Measurements from ENCODE around the gene AGO4. TPM values are rescaled to one million over a fixed set of nuclear protein-coding genes. Genes with fewer than 3 reads are reported as not detected.
A peak's percentile ranks its signal among the peaks of the same experiment; 100 is the strongest.
"Not testable (repeated sequence)": the region's sequence is repeated elsewhere in the genome, so short reads cannot be mapped to it uniquely, and the experiment has no call there.

Gene AGO4
- total and polyA plus RNA-seq, 8 donors: 3.2 to 10.7 (median 6.9) TPM

GRCh38 chr1:35783055-35783583 lies 24.7 kb upstream of the AGO4 start:
- H3K27ac ChIP-seq: no peak overlapping the region
- intact Hi-C loops (cut with DNase I): no loop called here
- ATAC-seq (no peak), DNase-seq (no peak), FAIRE-seq (no peak)
- WGBS, 2 donors: 89 to 94% methylated on average over 2 of the region's 2 CpGs
- no peaks in the 10 kb centered on the region for H3K27me3 ChIP-seq
- H3K9me3 ChIP-seq: no peaks in the 10 kb centered on the region
- H3K4me3 ChIP-seq: no peak overlapping the region
- H3K4me1 ChIP-seq: no peaks in the 10 kb centered on the region
- TF ChIP-seq CTCF (IDR thresholded peaks at IDR 0.05): no peak
- no peaks in the 10 kb centered on the region for H3K36me3 ChIP-seq

- H3K36me3 ChIP-seq; FAIRE-seq; H3K27ac ChIP-seq; H3K9me3 ChIP-seq; intact Hi-C loops (cut with DNase I); H3K4me3 ChIP-seq; H3K4me1 ChIP-seq; ATAC-seq; H3K27me3 ChIP-seq; DNase-seq: not testable (repeated sequence)
- WGBS, 2 donors: 84 to 88% methylated on average over 8 of the region's 8 CpGs
Observed at GRCh38 chr1:35784364-35784763, 23.5 kb upstream of the AGO4 start.

GRCh38 chr1:35788139-35788538 lies 19.7 kb upstream of the AGO4 start:
- no peak for TF ChIP-seq CTCF (IDR thresholded peaks at IDR 0.05)

GRCh38 chr1:35790670-35791069 lies 17.1 kb upstream of the AGO4 start:
- no peaks in the 10 kb centered on the region for H3K27me3 ChIP-seq
- TF ChIP-seq CTCF (IDR thresholded peaks at IDR 0.05): no peak
- DNase-seq (no peak), FAIRE-seq (peak; percentile 23), ATAC-seq (no peak)
- H3K4me3 ChIP-seq: no peak overlapping the region
- H3K4me1 ChIP-seq: no peaks in the 10 kb centered on the region
- intact Hi-C loops (cut with DNase I): no loop called here
- H3K36me3 ChIP-seq: no peaks in the 10 kb centered on the region
- no peaks in the 10 kb centered on the region for H3K9me3 ChIP-seq
- no peak overlapping the region for H3K27ac ChIP-seq
- 77 to 83% methylated on average over 2 of the region's 2 CpGs for WGBS, 2 donors

More at GRCh38 chr1:35788139-35788538, 19.7 kb upstream of the AGO4 start:
- intact Hi-C loops (cut with DNase I): no loop called here
- FAIRE-seq (no peak), ATAC-seq (no peak), DNase-seq (no peak)
- WGBS, 2 donors: 51 to 54% methylated on average over 3 of the region's 3 CpGs
- no peaks in the 10 kb centered on the region for H3K27me3 ChIP-seq
- no peak overlapping the region for H3K4me3 ChIP-seq
- no peak overlapping the region for H3K27ac ChIP-seq
- no peaks in the 10 kb centered on the region for H3K36me3 ChIP-seq
- no peaks in the 10 kb centered on the region for H3K9me3 ChIP-seq
- H3K4me1 ChIP-seq: no peaks in the 10 kb centered on the region

- Histone ChIP-seq H3K4me3 (no peak overlapping the region), H3K4me1 (no peaks in the 10 kb centered on the region), H3K27me3 (no peaks in the 10 kb centered on the region), H3K27ac (no peak overlapping the region), H3K36me3 (no peaks in the 10 kb centered on the region), H3K9me3 (no peaks in the 10 kb centered on the region)
- intact Hi-C loops (cut with DNase I): no loop called here
- WGBS, 2 donors: 70 to 75% methylated on average over 7 of the region's 7 CpGs
- DNase-seq: no peak
- no peak for TF ChIP-seq CTCF (IDR thresholded peaks at IDR 0.05)
- ATAC-seq: no peak
- no peak for FAIRE-seq
Observed at GRCh38 chr1:35795295-35795694, 12.5 kb upstream of the AGO4 start.
